ENCODE measurements around the gene FUBP1. TPM values are rescaled to one million over a fixed set of nuclear protein-coding genes. Genes with fewer than 3 reads are reported as not detected.

Gene FUBP1
- total RNA-seq, 1 donor from 2014 or later = 90.3 TPM

- Histone ChIP-seq H3K9me3 (no peaks in the 10 kb centered on the region), H3K27me3 (no peaks in the 10 kb centered on the region), H3K36me3 (peaks cover 0 to 4% of the 10 kb centered on the region in 2 donors), H3K4me3 (peak overlapping the region; percentile 67 to 86), H3K4me1 (peaks cover 0 to 32% of the 10 kb centered on the region in 2 donors), H3K27ac (peak overlapping the region; percentile 97 to 98)
- no peak for DNase-seq (ENCODE audit: low spot score in 2 of 2)
- intact Hi-C loops (cut with DNase I) = loop anchor here (1.0 to 2.0 kb wide), 3 partner anchors 125 to 219 kb away; partner anchors contain the start of gene USP33
- no peak for TF ChIP-seq CTCF (IDR thresholded peaks at IDR 0.05)
Measured at GRCh38 chr1:77977989-77978292, 931 bp downstream of the FUBP1 start.

DNA sequence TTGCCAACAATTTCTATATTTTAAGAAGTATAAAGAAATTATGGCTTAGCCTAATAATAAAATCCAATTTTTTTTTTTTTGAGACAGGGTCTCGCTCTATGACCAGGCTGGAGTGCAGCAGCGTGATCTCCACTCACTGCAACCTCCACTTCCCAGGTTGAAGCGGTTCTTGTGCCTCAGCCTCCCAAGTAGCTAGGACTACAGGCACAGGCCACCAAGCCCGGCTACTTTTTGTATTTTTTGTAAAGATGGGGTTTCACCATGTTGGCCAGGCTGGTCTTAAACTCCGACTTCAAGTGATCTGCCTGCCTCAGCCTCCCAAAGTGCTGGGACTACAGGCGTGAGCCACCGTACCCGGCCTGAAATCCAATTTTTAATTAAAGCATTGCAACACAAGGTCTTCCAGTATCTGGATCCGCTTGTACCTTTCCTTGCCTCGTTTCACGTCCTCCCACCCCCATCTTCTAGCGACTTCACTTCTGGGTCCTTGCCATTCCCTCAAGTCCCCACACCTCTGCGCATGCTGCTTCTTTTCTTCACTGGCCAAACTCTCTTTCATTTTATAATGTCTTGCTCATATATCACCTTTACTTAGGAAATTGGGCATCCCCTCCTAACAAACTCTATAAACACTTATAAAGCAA is 2.3 kb downstream of the FUBP1 start:
- Histone ChIP-seq H3K4me3 (peak overlapping the region; percentile 67 to 86), H3K36me3 (peaks cover 0 to 2% of the 10 kb centered on the region in 2 donors), H3K27me3 (no peaks in the 10 kb centered on the region), H3K27ac (peak overlapping the region; percentile 45 to 97), H3K4me1 (peaks cover 0 to 34% of the 10 kb centered on the region in 2 donors), H3K9me3 (no peaks in the 10 kb centered on the region)
- no peak for TF ChIP-seq CTCF (IDR thresholded peaks at IDR 0.05)
- no peak for DNase-seq (ENCODE audit: low spot score in 2 of 2)
- intact Hi-C loops (cut with DNase I) = no loop called here

GRCh38 chr1:77975907-77976306 is 3.0 kb downstream of the FUBP1 start:
- intact Hi-C loops (cut with DNase I) = no loop called here
- DNase-seq (ENCODE audit: low spot score in 2 of 2) = no peak
- Histone ChIP-seq H3K36me3 (peaks cover 0 to 4% of the 10 kb centered on the region in 2 donors), H3K4me1 (peaks cover 0 to 29% of the 10 kb centered on the region in 2 donors), H3K4me3 (peak overlapping the region; percentile 67 to 86), H3K9me3 (no peaks in the 10 kb centered on the region), H3K27me3 (no peaks in the 10 kb centered on the region), H3K27ac (peak overlapping the region in 1 of 2 donors; percentile 8)
- TF ChIP-seq CTCF (IDR thresholded peaks at IDR 0.05) = no peak

GRCh38 chr1:77975386-77975785 is 3.5 kb downstream of the FUBP1 start:
- peak overlapping the region; percentile 67 to 86 for H3K4me3 ChIP-seq
- intact Hi-C loops (cut with DNase I) = no loop called here
- DNase-seq (ENCODE audit: low spot score in 2 of 2) = no peak
- no peak for TF ChIP-seq CTCF (IDR thresholded peaks at IDR 0.05)
- H3K9me3 ChIP-seq = no peaks in the 10 kb centered on the region
- peaks cover 0 to 29% of the 10 kb centered on the region in 2 donors for H3K4me1 ChIP-seq
- peaks cover 0 to 4% of the 10 kb centered on the region in 2 donors for H3K36me3 ChIP-seq
- H3K27me3 ChIP-seq = no peaks in the 10 kb centered on the region
- peak overlapping the region in 1 of 2 donors; percentile 8 for H3K27ac ChIP-seq

DNA sequence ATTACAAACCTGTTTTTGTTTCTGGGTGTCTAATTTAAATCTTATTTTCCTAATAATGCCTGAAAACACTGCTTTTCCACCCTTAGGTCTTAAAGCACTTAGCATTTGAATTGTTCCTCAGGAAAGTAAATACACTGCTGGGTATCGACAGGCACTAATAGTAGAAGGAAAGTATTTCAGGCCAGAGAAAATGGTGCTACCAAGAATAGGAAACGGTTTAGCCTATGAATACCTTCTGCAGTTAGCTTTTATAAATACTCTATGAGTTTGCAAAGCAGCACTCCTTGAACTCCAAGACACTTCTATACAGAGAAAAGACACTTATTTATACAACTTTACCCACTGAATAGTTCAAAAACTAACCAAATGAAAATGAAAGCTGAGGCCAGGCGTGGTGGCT is 6.8 kb downstream of the FUBP1 start:
- intact Hi-C loops (cut with DNase I) = no loop called here

More for the DNA sequence above, 6.8 kb downstream of the FUBP1 start:
- Histone ChIP-seq H3K27me3 (no peaks in the 10 kb centered on the region), H3K4me3 (no peak overlapping the region), H3K36me3 (peaks cover 16 to 26% of the 10 kb centered on the region in 2 donors), H3K4me1 (peaks cover 0 to 27% of the 10 kb centered on the region in 2 donors), H3K9me3 (no peaks in the 10 kb centered on the region), H3K27ac (no peak overlapping the region)
- TF ChIP-seq CTCF (IDR thresholded peaks at IDR 0.05) = no peak
- no peak for DNase-seq (ENCODE audit: low spot score in 2 of 2)
